CD4-positive, alpha-beta T cell treated with Interleukin-17A for 1 hour (primary cell): ENCODE data around the gene EHBP1L1.
A peak's percentile ranks its signal among the peaks of the same experiment; 100 is the strongest.

ENCODE experiments used
- DNase-seq: peaks from one replicate; pipeline ENCODE4 v3.0.0-alpha.2; 2020

Gene EHBP1L1

DNA sequence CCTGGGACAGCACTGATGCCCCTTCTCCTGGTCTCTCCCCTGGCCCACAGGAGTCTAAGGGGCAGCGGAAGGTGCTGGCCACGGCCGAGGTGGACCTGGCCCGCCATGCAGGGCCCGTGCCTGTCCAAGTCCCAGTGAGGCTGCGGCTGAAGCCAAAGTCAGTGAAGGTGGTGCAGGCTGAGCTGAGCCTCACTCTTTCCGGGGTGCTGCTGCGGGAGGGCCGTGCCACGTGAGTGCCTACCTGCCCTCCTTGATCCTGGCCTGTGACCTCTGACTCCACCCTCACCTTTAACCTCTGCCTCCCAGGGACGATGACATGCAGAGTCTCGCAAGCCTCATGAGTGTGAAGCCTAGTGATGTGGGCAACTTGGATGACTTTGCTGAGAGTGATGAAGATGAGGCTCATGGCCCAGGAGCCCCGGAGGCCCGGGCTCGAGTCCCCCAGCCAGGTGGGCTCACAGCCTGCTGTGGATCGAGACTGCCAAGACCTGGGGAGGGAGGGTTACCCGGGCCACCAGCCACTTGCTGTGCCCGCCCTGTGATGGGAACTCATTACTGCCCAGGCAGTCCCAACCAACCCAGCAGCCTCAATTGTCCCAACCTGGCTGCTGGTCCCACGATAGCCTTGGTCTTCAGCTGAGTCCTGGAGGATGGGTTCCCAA, 4.3 kb downstream of the EHBP1L1 start:
- no peak for DNase-seq

GRCh38 chr11:65580756-65581155, 4.9 kb downstream of the EHBP1L1 start:
- DNase-seq, result no peak

DNA sequence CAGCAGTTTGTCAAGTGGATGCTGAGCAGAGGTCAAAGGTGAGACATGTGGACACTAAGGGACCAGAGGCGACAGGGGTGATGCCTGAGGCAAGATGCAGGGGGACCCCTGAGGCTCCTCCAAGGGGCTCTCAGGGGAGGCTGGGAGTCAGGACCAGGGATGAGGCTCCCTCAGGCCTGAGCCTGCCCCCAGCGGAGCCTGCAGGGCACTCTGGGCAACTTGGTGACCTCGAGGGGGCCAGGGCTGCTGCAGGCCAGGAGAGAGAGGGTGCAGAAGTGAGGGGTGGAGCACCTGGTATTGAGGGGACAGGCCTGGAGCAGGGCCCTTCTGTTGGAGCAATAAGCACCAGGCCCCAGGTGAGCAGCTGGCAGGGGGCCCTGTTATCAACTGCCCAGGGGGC, 6.1 kb downstream of the EHBP1L1 start:
- no peak for DNase-seq

DNA sequence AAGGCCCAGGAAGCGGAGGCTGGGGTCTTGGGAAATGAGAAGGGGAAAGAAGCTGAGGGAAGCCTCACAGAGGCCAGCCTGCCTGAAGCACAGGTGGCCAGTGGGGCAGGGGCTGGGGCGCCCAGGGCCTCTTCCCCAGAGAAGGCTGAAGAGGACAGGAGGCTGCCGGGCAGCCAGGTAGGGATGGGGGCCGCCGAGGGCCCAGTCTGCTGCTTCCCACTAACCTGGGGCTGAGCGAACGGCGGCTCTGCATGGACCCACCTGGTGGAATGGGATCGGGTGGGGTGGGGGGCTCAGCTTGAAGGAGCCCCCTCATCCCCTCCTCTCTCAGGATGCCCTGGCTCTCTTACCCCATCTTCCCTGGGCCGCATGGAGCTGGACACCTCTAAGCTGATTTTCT, 7.7 kb downstream of the EHBP1L1 start:
- no peak for DNase-seq

GRCh38 chr11:65584106-65584505, 8.3 kb downstream of the EHBP1L1 start:
- no peak for DNase-seq

DNA sequence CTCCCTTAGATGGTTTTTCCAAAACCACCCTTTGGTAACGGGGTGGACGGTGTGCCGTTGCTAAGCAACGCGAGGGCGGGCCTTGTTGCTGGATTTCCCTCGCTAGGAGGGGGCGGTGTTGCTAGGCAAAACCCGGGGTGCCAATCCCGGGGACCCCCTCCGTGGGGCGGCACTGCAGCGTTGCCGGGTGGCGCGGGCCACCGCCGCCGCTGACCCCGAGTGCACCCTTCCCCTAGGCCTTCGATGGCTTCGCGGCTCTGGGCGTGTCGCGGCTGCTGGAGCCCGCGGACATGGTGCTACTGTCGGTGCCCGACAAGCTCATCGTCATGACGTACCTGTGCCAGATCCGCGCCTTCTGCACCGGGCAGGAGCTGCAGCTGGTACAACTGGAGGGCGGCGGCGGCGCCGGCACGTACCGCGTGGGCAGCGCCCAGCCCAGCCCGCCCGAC, 8.9 kb downstream of the EHBP1L1 start:
- no peak for DNase-seq

DNA sequence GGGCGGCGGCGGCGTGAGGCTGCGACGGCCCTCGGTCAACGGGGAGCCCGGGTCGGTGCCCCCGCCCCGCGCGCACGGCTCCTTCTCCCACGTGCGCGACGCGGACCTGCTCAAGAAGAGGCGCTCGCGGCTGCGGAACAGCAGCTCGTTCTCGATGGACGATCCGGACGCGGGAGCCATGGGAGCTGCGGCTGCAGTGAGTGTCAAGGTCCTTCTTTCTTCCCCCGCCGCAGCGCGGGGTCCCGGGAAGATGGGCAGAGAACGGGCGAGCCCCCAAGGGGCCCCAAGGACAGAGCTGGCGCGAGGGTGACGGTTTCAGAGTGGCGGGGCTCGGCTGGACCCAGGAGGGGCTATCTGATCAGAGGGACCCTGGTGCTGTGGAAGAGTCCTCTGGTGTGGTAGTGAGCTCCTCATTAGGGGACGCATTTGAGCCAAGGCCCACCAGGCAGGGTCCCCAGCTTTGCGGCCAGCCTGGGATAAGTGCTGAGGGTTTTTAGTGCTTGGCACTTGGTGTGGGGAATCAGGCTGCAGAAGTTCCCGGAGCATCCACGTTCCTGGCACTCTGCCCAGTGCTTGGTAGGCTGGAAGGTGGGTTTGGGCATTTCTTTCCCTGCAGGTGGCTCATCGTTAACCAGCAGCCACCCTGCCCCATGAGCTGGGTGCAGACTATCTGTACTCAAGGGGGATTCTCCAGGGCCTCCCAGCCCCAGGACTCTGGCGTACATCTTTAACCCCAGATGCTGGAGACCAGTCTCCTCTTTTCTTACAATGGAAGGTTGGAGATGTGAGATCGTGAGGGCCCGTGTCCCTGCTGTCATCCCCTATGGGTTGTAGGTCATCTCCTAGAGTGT, 9.8 kb downstream of the EHBP1L1 start:
- DNase-seq, result no peak

- no peak for DNase-seq
Measured at GRCh38 chr11:65586247-65586630, 10.4 kb downstream of the EHBP1L1 start.

GRCh38 chr11:65586676-65587075, 10.8 kb downstream of the EHBP1L1 start:
- DNase-seq, result no peak

DNA sequence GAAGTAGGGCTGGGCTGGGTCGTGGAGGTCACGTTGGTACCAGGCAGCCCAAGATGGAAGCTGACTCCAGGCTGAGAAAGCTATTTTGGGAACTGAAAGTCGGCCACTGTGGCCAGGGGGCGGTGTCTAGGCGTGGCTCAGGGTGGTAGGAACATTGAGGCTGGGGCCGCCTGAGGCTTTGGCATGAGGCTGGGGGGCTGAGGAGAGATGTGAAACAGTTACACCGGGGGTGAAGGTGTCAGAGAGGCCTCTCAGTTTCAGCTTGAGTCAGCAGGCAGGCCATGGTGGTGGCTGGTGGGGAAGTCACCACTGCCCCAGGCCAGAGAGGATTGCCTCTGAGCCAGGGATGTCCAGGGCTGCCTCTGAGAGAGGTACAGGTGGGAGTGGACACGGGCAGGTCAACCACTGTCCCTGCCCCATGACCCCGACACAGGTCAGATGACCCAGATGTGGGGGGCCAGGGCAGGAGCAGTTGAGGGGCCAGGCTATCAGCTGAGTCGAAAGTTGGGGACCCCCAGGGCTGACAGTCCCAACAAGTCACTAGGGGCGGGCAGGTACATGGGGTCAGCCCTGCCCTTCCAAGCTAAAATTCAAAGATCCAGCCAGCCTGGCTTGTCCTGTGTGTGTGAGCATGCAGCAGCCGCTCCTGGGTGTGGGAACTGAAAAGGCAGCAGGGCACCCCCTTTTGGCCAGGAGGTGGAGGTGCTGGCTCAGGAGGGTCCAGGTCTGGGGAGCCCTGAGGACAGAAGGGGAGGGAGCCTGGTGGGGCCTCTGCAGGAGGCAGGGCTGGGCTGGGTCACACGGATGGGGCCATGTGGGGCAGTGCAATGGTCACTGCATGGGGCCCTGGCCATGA, 12.6 kb downstream of the EHBP1L1 start:
- peak; percentile 85 for DNase-seq

- DNase-seq, result peak; percentile 55
Measured at GRCh38 chr11:65589444-65590239, 13.8 kb downstream of the EHBP1L1 start.

DNA sequence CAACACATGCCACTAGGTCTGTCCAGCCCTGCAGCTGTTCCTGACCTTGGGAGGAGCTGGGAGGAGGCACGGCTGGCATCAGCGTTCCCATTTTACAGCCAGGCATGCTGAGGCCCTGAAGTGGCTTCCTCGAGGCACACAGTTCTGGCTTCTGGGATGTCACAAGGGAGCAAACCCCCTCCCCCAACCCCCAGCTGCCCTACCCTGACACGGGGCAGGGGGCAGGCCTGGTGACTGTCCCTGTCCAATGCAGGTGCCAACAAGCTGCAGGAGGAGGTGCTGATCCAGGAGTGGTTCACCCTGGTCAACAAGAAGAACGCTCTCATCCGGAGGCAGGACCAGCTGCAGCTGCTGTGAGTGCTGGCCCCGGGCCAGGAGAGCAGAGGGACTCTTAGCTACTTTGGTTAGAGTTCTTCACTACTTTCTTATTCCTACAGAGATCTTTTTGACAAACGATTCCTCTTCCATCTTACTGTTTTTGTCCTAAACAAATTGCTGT, 14.4 kb downstream of the EHBP1L1 start:
- no peak for DNase-seq

GRCh38 chr11:65591939-65592857, 16.3 kb downstream of the EHBP1L1 start:
- no peak for DNase-seq

GRCh38 chr11:65592858-65593517, 17.1 kb downstream of the EHBP1L1 start:
- no peak for DNase-seq

DNA sequence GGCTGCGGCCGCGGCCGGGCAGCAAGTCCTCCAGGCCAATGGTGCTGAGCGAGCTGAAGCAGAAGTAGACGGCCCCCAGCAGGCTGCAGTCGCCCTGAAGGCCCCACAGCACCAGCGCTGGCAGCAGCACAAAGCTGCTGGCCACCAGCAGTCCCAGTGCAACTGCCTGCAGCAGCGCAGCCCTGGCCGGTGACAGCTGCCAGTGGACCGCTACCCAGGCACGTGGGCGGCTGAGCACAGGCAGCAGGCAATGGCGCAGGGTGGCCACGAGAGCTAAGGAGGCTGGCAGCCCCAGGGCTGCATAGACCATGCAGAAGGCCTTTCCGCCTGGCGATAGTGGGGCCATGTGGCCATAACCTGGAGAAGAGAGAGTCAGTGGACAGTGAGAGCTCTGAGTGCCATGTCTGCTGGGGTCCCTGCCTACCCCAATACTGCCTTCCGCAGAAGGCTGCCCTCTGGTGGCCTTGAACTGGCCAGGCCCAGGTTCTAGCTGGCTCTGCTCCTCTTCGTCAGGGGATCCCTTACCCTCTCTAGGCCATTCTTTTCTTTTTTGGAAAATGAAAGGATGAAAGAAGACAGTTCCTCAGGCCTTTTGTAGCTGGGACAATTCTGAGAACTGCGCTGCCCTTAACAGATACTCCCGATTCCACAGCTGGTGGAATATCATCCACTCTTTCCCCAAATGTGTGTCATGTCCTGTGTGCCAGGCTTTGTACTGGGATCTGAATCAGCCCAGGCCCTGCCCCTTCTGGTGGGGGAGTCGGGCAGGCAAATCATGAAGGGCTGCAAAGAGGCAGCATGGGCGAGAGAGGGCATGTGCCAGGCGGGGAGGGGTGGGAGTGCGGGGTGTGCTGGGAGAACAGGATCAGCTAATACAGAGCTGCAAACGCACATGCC, 17.9 kb downstream of the EHBP1L1 start:
- DNase-seq, result peak; percentile 60

DNA sequence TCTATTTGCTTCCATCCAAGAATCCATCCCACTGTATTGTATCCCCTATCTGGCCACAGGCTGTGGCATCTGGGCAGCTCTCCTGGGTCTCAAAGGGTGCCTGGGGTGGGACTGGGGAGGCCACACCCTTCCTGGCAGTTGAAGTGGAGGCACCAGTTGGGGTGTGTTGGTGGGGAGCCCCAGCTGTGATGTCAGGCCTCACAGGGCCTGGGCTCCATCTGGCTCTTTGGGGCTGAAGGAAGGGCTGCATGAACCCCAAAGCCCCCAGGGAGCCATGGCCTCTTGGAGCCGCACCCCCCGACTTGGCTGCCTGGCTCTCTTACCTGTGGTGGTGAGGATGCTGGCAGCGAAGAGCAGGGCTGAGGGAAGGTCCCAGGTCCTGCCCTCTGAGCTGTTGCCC, 19.3 kb downstream of the EHBP1L1 start:
- DNase-seq, result no peak

DNA sequence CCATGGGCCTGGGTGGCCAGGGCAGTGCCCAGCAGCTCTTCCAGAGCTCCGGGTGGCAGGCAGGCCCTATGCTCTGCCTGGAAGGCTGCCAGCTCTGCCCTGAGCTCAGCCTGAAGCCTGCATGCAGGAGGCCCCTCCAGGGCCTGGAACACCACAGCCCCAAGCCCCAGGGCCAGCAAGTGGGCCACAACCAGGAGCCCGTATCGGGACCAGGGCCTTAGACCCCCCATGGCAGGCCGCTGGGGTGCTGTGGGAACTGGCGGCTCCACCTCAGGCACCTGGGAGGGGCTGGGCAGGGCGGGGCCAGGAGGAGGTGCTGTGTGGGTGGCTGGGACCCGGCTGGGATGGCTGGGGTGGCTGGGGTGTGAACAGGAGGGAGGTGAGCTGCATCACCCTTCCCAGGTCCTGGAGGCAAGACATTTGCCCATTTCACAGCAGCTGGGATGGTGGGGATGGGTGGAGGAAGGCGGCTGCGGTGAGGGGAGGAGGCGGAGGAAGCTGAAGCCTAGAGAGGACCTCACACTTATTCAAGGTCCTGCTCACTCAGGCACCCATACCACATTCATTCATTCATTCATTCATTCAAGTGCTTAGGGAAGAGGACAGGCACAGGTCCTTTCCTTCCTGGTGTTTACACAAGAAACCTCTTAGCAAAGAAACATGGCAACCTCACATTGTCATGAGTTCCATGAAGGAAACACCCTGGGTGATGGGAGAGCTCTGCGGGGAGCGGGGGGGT, 19.9 kb downstream of the EHBP1L1 start, which contains the start of gene KCNK7:
Gene KCNK7 (minus strand): TSS at position 258 of the 739 bp plus-strand sequence. CDS start 28 bp downstream, at position 230.
- DNase-seq, result no peak

DNA sequence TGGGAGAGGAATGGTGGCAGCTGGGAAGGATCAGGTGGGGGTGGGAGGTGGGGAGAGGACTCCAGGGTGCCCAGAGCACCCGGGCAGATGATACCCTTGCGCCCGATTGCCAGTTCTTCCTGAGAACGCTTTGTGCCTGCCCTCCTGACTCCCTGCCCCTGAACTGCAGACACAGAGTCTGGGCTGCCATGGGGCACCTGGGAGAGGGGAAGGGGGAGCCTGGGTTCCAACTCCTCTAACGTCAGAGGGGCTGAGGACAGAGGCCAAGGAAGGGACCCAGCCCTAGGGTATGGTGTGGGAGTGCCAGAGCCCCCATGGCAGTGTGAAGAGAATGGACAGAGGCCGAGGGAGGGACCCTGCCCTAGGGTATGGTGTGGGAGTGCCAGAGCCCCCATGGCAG, 20.7 kb downstream of the EHBP1L1 start:
- no peak for DNase-seq

DNA sequence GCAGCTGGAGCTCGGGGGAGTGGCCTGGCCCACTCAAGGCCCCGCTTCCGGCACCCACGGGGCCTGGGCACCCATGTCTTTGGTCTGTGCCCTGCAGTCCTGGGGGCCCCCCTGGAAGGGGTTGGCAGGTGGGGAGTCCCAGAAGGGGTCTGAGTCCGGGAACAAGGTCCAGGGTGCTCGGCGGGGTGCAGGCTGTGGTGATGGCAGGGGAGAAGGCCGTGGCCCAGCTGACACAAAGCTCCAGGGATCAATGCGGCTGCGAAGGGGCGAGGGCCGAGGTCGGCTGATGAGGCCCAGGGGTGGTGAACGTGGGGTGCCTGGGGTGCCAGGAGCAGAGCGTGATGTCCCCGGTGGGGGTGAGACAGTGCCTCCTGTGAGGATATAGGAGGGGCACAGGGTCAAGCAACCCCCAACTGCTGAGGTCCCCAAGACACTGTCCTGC, 22.4 kb downstream of the EHBP1L1 start:
- DNase-seq, result no peak
